Aorta (tissue), 5 donors: ENCODE measurements around the gene OMP. TPM values are rescaled to one million over a fixed set of nuclear protein-coding genes. Genes with fewer than 3 reads are reported as not detected.

ENCODE experiments used
- ATAC-seq: fragments of 200-7000 bp; cut with Tn5 transposase; one replicate; pipeline ENCODE4 v1.9.1; 2022; ENCODE audit warnings: moderate library complexity; ENCODE audit not compliant: low FRiP score
- DNase-seq, 2 donors: peaks; one replicate each; pipeline ENCODE4 v3.0.0-alpha.2; 2020
- H3K27ac ChIP-seq, 2 donors: one replicate each; pipeline ENCODE4 v1.5.1; 2013; ENCODE audit warnings: low read length in 2 of 2, mild to moderate bottlenecking in 2 of 2, moderate library complexity in 2 of 2, control low read depth in 1 of 2, inconsistent platforms in 1 of 2, low read depth in 1 of 2
- H3K27me3 ChIP-seq, 2 donors: one replicate each; pipeline ENCODE4 v1.6.1; 2013; ENCODE audit warnings: control low read depth in 1 of 2, low read length in 1 of 2, mild to moderate bottlenecking in 1 of 2, moderate library complexity in 1 of 2; ENCODE audit not compliant: insufficient read depth in 2 of 2, control insufficient read depth in 1 of 2
- H3K36me3 ChIP-seq, 2 donors: one replicate each; pipeline ENCODE4 v1.6.1; 2013; ENCODE audit warnings: control low read depth in 1 of 2, low read length in 1 of 2, mild to moderate bottlenecking in 1 of 2; ENCODE audit not compliant: insufficient read depth in 2 of 2, control insufficient read depth in 1 of 2
- H3K4me1 ChIP-seq, 2 donors: one replicate each; pipeline ENCODE4 v1.6.1; 2013; ENCODE audit warnings: low read length in 2 of 2, control low read depth in 1 of 2, mild to moderate bottlenecking in 1 of 2, moderate library complexity in 1 of 2; ENCODE audit not compliant: insufficient read depth in 2 of 2, control insufficient read depth in 1 of 2
- H3K4me3 ChIP-seq, 2 donors: one replicate each; pipeline ENCODE4 v1.5.1; 2013; ENCODE audit warnings: low read length in 2 of 2, control low read depth in 1 of 2, mild to moderate bottlenecking in 1 of 2
- H3K9me3 ChIP-seq: one replicate; pipeline ENCODE4 v1.6.1; 2013; ENCODE audit warnings: mild to moderate bottlenecking, low read length; ENCODE audit not compliant: control insufficient read depth
- WGBS, 2 donors: extraction: QIAGEN DNeasy Blood & Tissue Kit; methylation state at CpG; one replicate each; pipeline ENCODE4 v1.1.7; 2013; 5-methylcytosine and 5-hydroxymethylcytosine counted together
- intact Hi-C, 2 donors: fragments of 100-400 bp; cut with DNase I; formaldehyde crosslinking; loops; one replicate each; pipeline versions ENCODE4 v1.14.2 to v1.15.0; 2022
- polyA plus RNA-seq, 2 donors: library from polyadenylated mRNA; stranded (reverse); fragments of 200-250 nt; gene quantifications; one replicate each; pipeline ENCODE4 v1.2.3, GENCODE V29; 2013
- total RNA-seq, 2 donors: library from RNA; stranded (reverse); fragmentation: NEBNext Ultra II Directional; extraction: Animal tissue kit (Norgen Biotek cat#: 25700); gene quantifications; one replicate each; pipeline ENCODE4 v1.2.1, GENCODE V29; 2021
- donor health status: healthy with polysubstance abuse.
- donor health status: Bipolar disorder and iron deficiency.
- donor health status: DM: no; HTN: no; CAD: no.
- donor health status: DM: no; HTN: no; CAD: no.
- donor health status: DM: yes; HTN: yes; CAD: no.

The OMP gene
- total and polyA plus RNA-seq, 4 donors, result 2.1 TPM; not detected in 3

GRCh38 chr11:77067861-77068443 is 34.7 kb upstream of the OMP start:
- intact Hi-C loops, result no loop called here
- Histone ChIP-seq H3K9me3 (no peaks in the 10 kb centered on the region), H3K27me3 (no peaks in the 10 kb centered on the region), H3K4me3 (no peak overlapping the region), H3K27ac (no peak overlapping the region), H3K36me3 (no peaks in the 10 kb centered on the region), H3K4me1 (no peaks in the 10 kb centered on the region)
- 84 to 85% methylated on average over 8 of the region's 8 CpGs for WGBS, 2 donors
- peak in 1 of 2 donors; percentile 33 for DNase-seq
- no peak for ATAC-seq

DNA sequence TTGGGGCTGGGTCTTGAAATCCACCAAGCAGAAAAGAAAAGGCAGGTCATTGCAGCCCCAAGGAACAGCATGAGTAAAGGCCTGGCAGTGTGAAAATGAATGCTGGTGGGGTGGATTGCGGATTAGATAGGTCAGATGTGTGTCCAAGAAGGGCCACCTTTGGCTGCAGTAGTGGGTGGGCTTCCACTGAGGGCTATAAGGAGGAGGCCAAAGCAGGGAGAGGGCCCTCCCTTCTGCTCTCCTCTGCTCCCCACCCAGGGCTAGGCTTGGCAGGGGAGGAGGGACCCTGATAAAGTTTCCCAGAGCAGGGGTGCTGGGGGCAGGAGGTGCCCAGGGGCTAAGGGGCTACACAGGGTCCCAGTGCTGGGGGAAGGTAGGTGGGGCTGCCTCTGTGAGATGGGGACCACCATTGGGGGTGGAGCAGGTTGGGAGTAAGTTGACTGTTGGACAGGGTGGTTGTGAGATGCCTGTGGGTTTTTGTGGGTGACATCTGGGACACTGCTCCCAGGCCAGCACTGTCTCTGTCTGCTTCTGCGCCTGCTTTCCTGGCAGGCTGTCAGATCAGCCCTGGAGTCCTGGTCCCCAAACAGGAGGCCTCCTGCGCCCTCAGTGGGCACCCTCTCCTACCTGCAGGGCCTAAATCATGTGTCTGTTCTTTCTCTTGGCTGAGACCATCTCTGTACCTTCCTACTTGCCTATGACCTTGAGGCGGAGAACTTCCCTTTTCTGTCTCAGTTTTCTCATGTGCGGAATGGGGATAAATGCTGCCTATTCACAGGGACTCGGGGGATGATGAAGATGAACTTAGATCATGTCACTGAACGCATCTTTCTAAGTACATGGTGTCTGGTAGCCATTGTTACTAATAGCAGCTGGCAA is 33.9 kb upstream of the OMP start:
- Histone ChIP-seq H3K9me3 (no peaks in the 10 kb centered on the region), H3K27me3 (no peaks in the 10 kb centered on the region), H3K36me3 (no peaks in the 10 kb centered on the region), H3K27ac (no peak overlapping the region), H3K4me3 (no peak overlapping the region), H3K4me1 (no peaks in the 10 kb centered on the region)
- ATAC-seq (no peak), DNase-seq (no peak)
- WGBS, 2 donors, result 84 to 89% methylated on average over 7 of the region's 7 CpGs
- intact Hi-C loops, result no loop called here

GRCh38 chr11:77069336-77069968 is 33.2 kb upstream of the OMP start:
- no peak for ATAC-seq
- no peak overlapping the region for H3K27ac ChIP-seq
- WGBS, 2 donors, result 86 to 92% methylated on average over 6 of the region's 6 CpGs
- intact Hi-C loops, result no loop called here
- H3K27me3 ChIP-seq, result no peaks in the 10 kb centered on the region
- no peaks in the 10 kb centered on the region for H3K9me3 ChIP-seq
- H3K36me3 ChIP-seq, result no peaks in the 10 kb centered on the region
- DNase-seq, result peak in 1 of 2 donors; percentile 37
- H3K4me1 ChIP-seq, result no peaks in the 10 kb centered on the region
- H3K4me3 ChIP-seq, result no peak overlapping the region

GRCh38 chr11:77069969-77070582 is 32.6 kb upstream of the OMP start:
- DNase-seq (no peak), ATAC-seq (no peak)
- H3K27me3 ChIP-seq, result no peaks in the 10 kb centered on the region
- H3K36me3 ChIP-seq, result no peaks in the 10 kb centered on the region
- no peak overlapping the region for H3K4me3 ChIP-seq
- no peaks in the 10 kb centered on the region for H3K4me1 ChIP-seq
- no peak overlapping the region for H3K27ac ChIP-seq
- 95 to 97% methylated on average over 8 of the region's 8 CpGs for WGBS, 2 donors
- intact Hi-C loops, result no loop called here
- no peaks in the 10 kb centered on the region for H3K9me3 ChIP-seq

DNA sequence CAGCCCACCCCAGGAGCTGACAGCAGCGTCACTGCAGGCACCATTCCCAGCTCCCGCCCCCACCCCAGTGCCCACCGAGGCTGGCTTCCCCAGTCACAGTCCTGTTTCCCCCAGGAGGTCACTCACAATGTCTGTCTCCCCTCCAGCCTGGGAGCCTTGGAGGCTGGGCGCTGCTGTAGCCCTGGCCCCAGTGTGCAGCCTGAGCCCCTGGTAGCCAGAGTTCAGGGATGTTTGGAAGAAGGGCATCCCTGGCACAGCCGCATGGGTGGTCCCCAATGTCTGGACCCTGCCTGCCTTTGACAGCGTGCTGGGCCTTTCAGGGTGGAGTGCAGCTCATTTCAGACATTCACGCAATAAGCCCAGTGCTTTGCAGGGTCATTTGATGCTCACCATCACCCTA is 31.6 kb upstream of the OMP start:
- no peaks in the 10 kb centered on the region for H3K4me1 ChIP-seq
- WGBS, 2 donors, result 81 to 87% methylated on average over 7 of the region's 7 CpGs
- H3K36me3 ChIP-seq, result no peaks in the 10 kb centered on the region
- ATAC-seq (no peak), DNase-seq (no peak)
- H3K4me3 ChIP-seq, result no peak overlapping the region
- H3K9me3 ChIP-seq, result no peaks in the 10 kb centered on the region
- intact Hi-C loops, result no loop called here
- H3K27me3 ChIP-seq, result no peaks in the 10 kb centered on the region
- no peak overlapping the region for H3K27ac ChIP-seq

DNA sequence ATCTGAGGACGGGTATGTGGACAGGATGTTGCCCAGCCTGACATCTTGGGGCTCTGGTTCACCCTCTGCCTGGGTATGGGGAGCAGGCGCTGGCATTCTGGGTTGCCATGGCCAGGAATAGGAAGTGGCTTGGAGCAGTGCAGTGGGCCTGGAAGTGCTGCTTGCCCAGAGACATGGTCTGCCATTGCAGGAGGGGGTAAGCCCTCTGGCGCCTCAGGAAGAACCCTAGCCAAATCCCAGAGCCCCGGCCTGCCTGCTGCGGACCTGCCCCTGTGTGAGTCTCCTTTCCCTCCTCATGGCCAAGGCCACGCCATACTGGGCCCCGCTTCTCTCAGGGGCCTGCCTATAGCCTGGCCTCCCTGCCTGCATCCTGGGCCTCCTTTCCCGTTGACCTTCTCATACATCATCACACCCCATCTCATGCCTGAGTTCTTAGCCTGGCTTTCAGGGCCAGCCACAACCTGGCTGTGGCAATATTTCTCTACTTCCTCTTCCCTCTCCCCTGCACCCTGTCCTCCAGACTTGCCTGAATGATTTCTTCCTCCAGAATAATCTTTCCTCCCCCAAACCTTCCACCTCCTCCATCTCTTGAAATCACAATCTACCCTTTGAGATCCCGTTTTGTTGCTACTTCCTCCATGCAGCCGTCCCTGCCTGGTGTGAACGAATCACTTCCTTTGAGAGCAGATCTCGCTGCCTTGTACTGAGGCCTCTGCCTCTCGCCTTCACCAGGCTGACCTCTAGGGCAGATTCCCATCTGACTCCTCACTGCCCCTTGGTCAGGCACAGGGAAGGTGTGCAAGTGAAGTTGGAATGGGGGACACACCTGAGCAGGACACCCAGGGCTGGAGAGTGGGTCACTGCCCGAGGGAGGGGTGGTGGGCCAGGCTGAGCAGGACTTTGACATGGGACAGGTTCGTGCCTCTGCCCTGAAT is 30.7 kb upstream of the OMP start:
- H3K9me3 ChIP-seq, result no peaks in the 10 kb centered on the region
- no peak overlapping the region for H3K4me3 ChIP-seq
- H3K4me1 ChIP-seq, result no peaks in the 10 kb centered on the region
- 84 to 86% methylated on average over 14 to 15 of the region's 15 CpGs for WGBS, 2 donors
- peak overlapping the region in 1 of 2 donors; percentile 90 for H3K27ac ChIP-seq
- intact Hi-C loops, result loop anchor here in 1 of 2 donors (2.0 kb wide), 1 partner anchor 23 kb away; no protein-coding TSS in a partner anchor
- H3K27me3 ChIP-seq, result no peaks in the 10 kb centered on the region
- ATAC-seq (no peak), DNase-seq (peak; percentile 40 to 60)
- H3K36me3 ChIP-seq, result no peaks in the 10 kb centered on the region

GRCh38 chr11:77072851-77073327 is 29.8 kb upstream of the OMP start:
- Histone ChIP-seq H3K27ac (peak overlapping the region; percentile 23 to 90), H3K9me3 (no peaks in the 10 kb centered on the region), H3K4me3 (no peak overlapping the region), H3K27me3 (no peaks in the 10 kb centered on the region), H3K4me1 (no peaks in the 10 kb centered on the region), H3K36me3 (no peaks in the 10 kb centered on the region)
- peak in 1 of 2 donors; percentile 69 for DNase-seq
- intact Hi-C loops, result loop anchor here in 1 of 2 donors (2.0 kb wide), 1 partner anchor 24 kb away; no protein-coding TSS in a partner anchor
- 61% methylated on average over 8 of the region's 8 CpGs for WGBS, 2 donors
- peak; percentile 20 for ATAC-seq
